Measurements from ENCODE around the gene ANK3. TPM values are rescaled to one million over a fixed set of nuclear protein-coding genes. Genes with fewer than 3 reads are reported as not detected.

ANK3 gene
- total and polyA plus RNA-seq, 8 donors, result 3.6 to 115 (median 31.1) TPM

- Histone ChIP-seq H3K4me1 (peaks cover 0 to 19% (median 8%) of the 10 kb centered on the region in 4 donors), H3K27me3 (no peaks in the 10 kb centered on the region), H3K36me3 (no peaks in the 10 kb centered on the region), H3K4me3 (no peak overlapping the region), H3K27ac (no peak overlapping the region), H3K9me3 (no peaks in the 10 kb centered on the region)
- no peak for DNase-seq
- 78 to 88% (median 83%) methylated on average over 1 of the region's 1 CpG for WGBS, 5 donors
- TF ChIP-seq, protein P1, sequence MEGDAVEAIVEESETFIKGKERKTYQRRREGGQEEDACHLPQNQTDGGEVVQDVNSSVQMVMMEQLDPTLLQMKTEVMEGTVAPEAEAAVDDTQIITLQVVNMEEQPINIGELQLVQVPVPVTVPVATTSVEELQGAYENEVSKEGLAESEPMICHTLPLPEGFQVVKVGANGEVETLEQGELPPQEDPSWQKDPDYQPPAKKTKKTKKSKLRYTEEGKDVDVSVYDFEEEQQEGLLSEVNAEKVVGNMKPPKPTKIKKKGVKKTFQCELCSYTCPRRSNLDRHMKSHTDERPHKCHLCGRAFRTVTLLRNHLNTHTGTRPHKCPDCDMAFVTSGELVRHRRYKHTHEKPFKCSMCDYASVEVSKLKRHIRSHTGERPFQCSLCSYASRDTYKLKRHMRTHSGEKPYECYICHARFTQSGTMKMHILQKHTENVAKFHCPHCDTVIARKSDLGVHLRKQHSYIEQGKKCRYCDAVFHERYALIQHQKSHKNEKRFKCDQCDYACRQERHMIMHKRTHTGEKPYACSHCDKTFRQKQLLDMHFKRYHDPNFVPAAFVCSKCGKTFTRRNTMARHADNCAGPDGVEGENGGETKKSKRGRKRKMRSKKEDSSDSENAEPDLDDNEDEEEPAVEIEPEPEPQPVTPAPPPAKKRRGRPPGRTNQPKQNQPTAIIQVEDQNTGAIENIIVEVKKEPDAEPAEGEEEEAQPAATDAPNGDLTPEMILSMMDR (IDR thresholded peaks at IDR 0.05), result no peak
- intact Hi-C loops (cut with DNase I; ENCODE audit: low total_unique reads), result no loop called here
Observed at GRCh38 chr10:60299390-60299778, 90.3 kb downstream of the ANK3 start.

DNA sequence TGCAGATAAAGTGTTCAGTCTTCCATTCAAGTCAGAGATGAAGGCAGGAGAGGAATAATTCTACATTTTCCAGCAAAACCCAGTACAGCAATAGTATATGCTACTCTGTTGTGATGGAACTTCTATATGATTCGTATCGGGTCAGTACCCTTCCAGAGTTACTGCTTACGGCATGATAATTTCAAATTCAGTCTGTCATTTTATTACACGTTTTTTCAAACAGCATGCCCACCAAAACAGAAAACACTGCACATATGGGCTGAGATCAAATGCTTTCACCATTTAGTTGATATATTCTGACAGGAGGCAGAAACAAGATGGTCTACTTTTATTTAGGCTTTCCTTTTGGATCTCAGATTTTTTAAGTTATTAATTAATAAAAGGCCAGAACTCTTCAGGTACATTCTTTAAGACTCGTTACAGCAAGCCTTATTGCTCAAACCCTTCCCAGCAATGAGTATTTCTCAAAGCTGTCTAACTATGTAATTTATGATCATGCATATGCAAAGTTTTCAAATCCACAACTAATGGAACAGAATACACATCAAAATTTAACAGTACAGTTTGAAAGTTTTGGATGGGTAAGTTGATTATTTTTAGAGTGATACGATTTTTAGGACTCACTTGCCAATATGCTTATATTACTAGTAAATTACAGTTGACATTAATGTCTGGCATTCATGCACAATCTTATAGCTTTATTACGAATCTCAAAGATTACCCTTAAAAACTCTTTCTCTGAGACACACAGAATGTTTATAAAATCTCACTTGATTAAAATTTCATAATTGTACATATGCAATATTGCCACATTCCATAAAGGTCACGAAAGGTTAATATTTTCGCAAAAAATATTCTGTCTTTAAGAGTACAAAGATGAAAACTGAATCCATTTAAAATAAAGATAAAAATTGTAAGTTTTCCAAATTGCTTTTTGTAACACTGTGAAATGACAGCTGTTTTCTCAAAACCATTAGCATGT lies 91.0 kb downstream of the ANK3 start:
- peaks cover 0 to 25% (median 10%) of the 10 kb centered on the region in 4 donors for H3K4me1 ChIP-seq
- H3K4me3 ChIP-seq, result peak overlapping the region in 1 of 4 donors; percentile 3
- H3K27ac ChIP-seq, result no peak overlapping the region
- WGBS, 5 donors, result 83 to 92% (median 89%) methylated on average over 9 of the region's 9 CpGs
- DNase-seq, result no peak
- no peaks in the 10 kb centered on the region for H3K27me3 ChIP-seq
- intact Hi-C loops (cut with DNase I; ENCODE audit: low total_unique reads), result no loop called here
- H3K9me3 ChIP-seq, result no peaks in the 10 kb centered on the region
- TF ChIP-seq, protein P1 (IDR thresholded peaks at IDR 0.05), result no peak
- TF ChIP-seq POLR2AphosphoS5 (IDR thresholded peaks at IDR 0.05) (no peak), EP300 (IDR thresholded peaks at IDR 0.05) (no peak), POLR2A (IDR thresholded peaks at IDR 0.05) (no peak)
- H3K36me3 ChIP-seq, result no peaks in the 10 kb centered on the region

DNA sequence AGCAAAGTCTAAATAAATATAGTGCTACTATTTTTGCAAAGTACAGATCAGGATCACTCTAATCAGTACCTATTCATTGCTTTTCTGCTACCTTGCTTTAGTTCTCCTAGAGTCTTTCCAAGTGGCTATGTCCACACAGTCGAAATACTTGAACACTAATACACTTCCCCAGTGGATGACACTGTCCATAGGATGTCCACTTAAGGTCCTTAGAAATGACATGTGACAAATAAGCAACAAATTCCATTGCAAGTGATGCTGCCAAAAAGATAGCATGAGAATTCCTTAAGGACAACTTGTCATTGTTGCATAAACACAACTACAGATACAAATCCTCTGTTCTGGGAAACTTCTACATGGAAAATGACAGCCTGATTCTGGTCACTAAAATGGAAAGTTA lies 93.6 kb downstream of the ANK3 start:
- Histone ChIP-seq H3K4me1 (peaks cover 0 to 37% (median 13%) of the 10 kb centered on the region in 4 donors), H3K36me3 (no peaks in the 10 kb centered on the region), H3K27ac (no peak overlapping the region), H3K27me3 (no peaks in the 10 kb centered on the region), H3K4me3 (no peak overlapping the region), H3K9me3 (no peaks in the 10 kb centered on the region)
- no peak for DNase-seq
- TF ChIP-seq POLR2AphosphoS5 (IDR thresholded peaks at IDR 0.05) (no peak), POLR2A (IDR thresholded peaks at IDR 0.05) (no peak), EP300 (IDR thresholded peaks at IDR 0.05) (no peak)
- TF ChIP-seq, protein P1 (IDR thresholded peaks at IDR 0.05), result no peak
- 52 to 89% (median 67%) methylated on average over 1 of the region's 1 CpG for WGBS, 5 donors
- intact Hi-C loops (cut with DNase I; ENCODE audit: low total_unique reads), result no loop called here

GRCh38 chr10:60295028-60295937 lies 94.4 kb downstream of the ANK3 start:
- Histone ChIP-seq H3K36me3 (no peaks in the 10 kb centered on the region), H3K4me1 (peaks cover 0 to 37% (median 11%) of the 10 kb centered on the region in 4 donors), H3K4me3 (no peak overlapping the region), H3K9me3 (no peaks in the 10 kb centered on the region), H3K27ac (no peak overlapping the region), H3K27me3 (no peaks in the 10 kb centered on the region)
- intact Hi-C loops (cut with DNase I; ENCODE audit: low total_unique reads), result no loop called here
- 55 to 70% (median 65%) methylated on average over 9 of the region's 9 CpGs for WGBS, 5 donors
- DNase-seq, result no peak
- no peak for TF ChIP-seq POLR2AphosphoS5 (IDR thresholded peaks at IDR 0.05)
- TF ChIP-seq, protein P1 (IDR thresholded peaks at IDR 0.05), result no peak
- no peak for TF ChIP-seq POLR2A (IDR thresholded peaks at IDR 0.05)
- TF ChIP-seq EP300 (IDR thresholded peaks at IDR 0.05), result no peak
